K562 (cell line): ENCODE measurements around the gene OPTN. TPM values are rescaled to one million over a fixed set of nuclear protein-coding genes. Genes with fewer than 3 reads are reported as not detected.

Experiments used
- ADNP ChIP-seq: fragments of 200-800 bp; sonication (Bioruptor generic); IDR thresholded peaks from 2 replicates; pipeline ENCODE4 v1.6.1; 2016; ENCODE audit warnings: missing genetic modification characterization, missing compliant biosample characterization
- CHD2 ChIP-seq: IDR thresholded peaks from 2 replicates; pipeline ENCODE4 v1.6.1; 2011; ENCODE audit warnings: low read depth, low read length
- ESRRA ChIP-seq: fragments of 450-650 bp; IDR thresholded peaks from 2 replicates; pipeline ENCODE4 v1.6.1; 2014; ENCODE audit warnings: low read depth, mild to moderate bottlenecking, moderate library complexity, borderline replicate concordance
- ESRRB ChIP-seq: fragments of 250-450 bp; sonication (Bioruptor Pico); IDR thresholded peaks from 2 replicates; pipeline ENCODE4 v1.5.0; 2020; ENCODE audit warnings: mild to moderate bottlenecking, moderate library complexity, borderline replicate concordance
- HMBOX1 ChIP-seq: sonication (generic); IDR thresholded peaks from 2 replicates; pipeline ENCODE4 v1.6.1; 2016
- HNRNPUL1 ChIP-seq: fragments of 200-400 bp; formaldehyde crosslinking; IDR thresholded peaks from 2 replicates; pipeline ENCODE4 v1.6.1; 2017; ENCODE audit warnings: low read length
- MNT ChIP-seq, 2 experiments: fragments of 450-650 bp; conservative IDR thresholded peaks; 2 replicates each; pipeline ENCODE4 v1.6.1; 2017; ENCODE audit warnings: mild to moderate bottlenecking in 2 of 2, moderate library complexity in 2 of 2
- RBFOX2 ChIP-seq: fragments of 200-400 bp; formaldehyde crosslinking; IDR thresholded peaks from 2 replicates; pipeline ENCODE4 v1.6.1; 2017; ENCODE audit warnings: low read depth, mild to moderate bottlenecking, low read length, moderate library complexity
- RBM17 ChIP-seq: fragments of 200-400 bp; formaldehyde crosslinking; IDR thresholded peaks from 2 replicates; pipeline ENCODE4 v1.6.1; 2017; ENCODE audit warnings: low read depth, mild to moderate bottlenecking, low read length, borderline replicate concordance
- ZBTB43 ChIP-seq: sonication (generic); formaldehyde crosslinking; IDR thresholded peaks from 2 replicates; pipeline ENCODE4 v1.8.0; 2023; ENCODE audit warnings: mild to moderate bottlenecking, missing genetic modification reagents
- ZNF165 ChIP-seq: fragments of 250-450 bp; sonication (Bioruptor Pico); IDR thresholded peaks from 2 replicates; pipeline ENCODE4 v1.4.0; 2020; ENCODE audit warnings: borderline replicate concordance
- ZNF639 ChIP-seq, 2 experiments: fragments of 200-800 bp in 1 of 2; sonication (Bioruptor generic) in 1 of 2; sonication (generic) in 1 of 2; formaldehyde crosslinking in 1 of 2; IDR thresholded peaks in 1 of 2; conservative IDR thresholded peaks in 1 of 2; 2 replicates each; pipeline versions ENCODE4 v1.5.0 to v1.6.1; 2016 to 2020; ENCODE audit warnings: missing compliant biosample characterization in 1 of 2, missing genetic modification characterization in 1 of 2, missing genetic modification reagents in 1 of 2
- polyA plus RNA-seq, 8 experiments: library from polyadenylated mRNA; depleted of rRNA in 4 of 8; stranded (reverse) in 5 of 8; unstranded in 3 of 8; fragments of >200 nt; fragmentation: Nextera tagmentation in 2 of 8; fragmentation: Illumina TruSeq in 1 of 8; extraction: Ambion mirVana in 2 of 8; extraction: Trizol in 1 of 8; gene quantifications; 2 replicates each; pipeline versions ENCODE4 v1.2.1 to v1.2.3, GENCODE V29; 2011 to 2014; ENCODE audit warnings: inconsistent platforms in 1 of 8, missing spikeins in 1 of 8
- total RNA-seq, 7 experiments: library from RNA; depleted of rRNA in 6 of 7; stranded (reverse); fragments of >200 nt in 6 of 7; fragmentation: Illumina TruSeq in 2 of 7; extraction: Trizol in 2 of 7; gene quantifications; 2 replicates each; pipeline versions ENCODE4 v1.2.1 to v1.2.3, GENCODE V29; 2011 to 2021; ENCODE audit warnings: low replicate concordance in 1 of 7

OPTN gene
- total and polyA plus RNA-seq, 9 of the 15 experiments (the other 6 are each of a cell fraction or from before 2014, with no cell fraction given) = 2.2 to 6.8 (median 5.0) TPM

GRCh38 chr10:13160934-13161856 is 61.2 kb downstream of the OPTN start, which contains the start of gene MCM10 (continued):
- no peak for TF ChIP-seq ZBTB43 (CRISPR knock-in tag)
- TF ChIP-seq MNT (conservative IDR thresholded peaks at IDR 0.05) = peak; percentile 88 to 94
- TF ChIP-seq ESRRB (CRISPR knock-in tag) = no peak
- no peak for TF ChIP-seq HMBOX1
- TF ChIP-seq RBFOX2 = peak; percentile 92
- TF ChIP-seq HNRNPUL1 = no peak
- TF ChIP-seq RBM17 = no peak
- TF ChIP-seq ESRRA = peak; percentile 89
- no peak for TF ChIP-seq ZNF639 (CRISPR knock-in tag; conservative IDR thresholded peaks at IDR 0.05 in 1 of 2, IDR thresholded peaks at IDR 0.05 in 1 of 2)
- TF ChIP-seq CHD2 = no peak
- TF ChIP-seq ADNP (tag) = no peak
- TF ChIP-seq ZNF165 (CRISPR knock-in tag) = no peak
